ENCODE results near the gene STAU1. TPM values are rescaled to one million over a fixed set of nuclear protein-coding genes. Genes with fewer than 3 reads are reported as not detected.
A peak's percentile ranks its signal among the peaks of the same experiment; 100 is the strongest.

Gene STAU1
- total and polyA plus RNA-seq, 2 of the 13 experiments (the other 11 are each of a cell fraction or from before 2014, with no cell fraction given): 119 to 133 TPM

DNA sequence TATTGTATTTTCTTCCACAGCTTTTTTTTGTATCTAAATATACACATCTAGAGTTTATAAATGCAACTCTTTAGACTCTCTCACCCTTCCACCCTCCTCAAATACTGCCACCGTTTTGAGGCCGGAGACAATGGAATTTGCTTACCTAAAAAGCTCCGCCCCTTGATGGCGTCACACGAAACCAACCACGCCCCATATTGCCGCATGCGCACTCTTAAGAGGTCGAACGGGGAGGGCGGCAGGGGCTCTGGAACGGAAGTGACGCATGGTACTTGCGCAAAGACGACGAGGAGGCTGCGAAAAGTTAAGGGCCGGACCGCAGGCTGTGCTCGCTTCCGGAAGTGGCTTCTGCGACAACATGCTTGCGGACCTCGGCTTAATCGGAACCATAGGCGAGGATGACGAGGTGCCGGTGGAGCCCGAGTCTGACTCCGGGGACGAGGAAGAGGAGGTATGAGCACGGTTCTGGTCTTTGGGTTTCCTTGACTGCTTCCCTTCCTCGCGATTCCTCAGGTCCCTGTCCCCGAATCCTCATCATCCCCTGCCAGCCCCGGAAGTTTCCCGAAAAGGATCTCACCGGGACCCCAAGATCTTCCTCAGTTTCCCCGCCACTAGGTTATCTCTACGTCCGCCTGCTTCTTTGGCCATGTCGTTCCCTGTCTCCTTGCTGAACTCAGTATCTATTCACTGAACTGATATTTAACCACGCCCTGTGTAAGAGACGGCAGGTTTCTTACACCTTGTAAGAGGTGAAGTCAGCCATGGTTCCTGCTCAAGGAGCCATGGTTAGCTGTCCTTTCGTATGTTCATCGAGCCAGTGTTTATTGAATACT, 31.2 kb upstream of the STAU1 start, which contains the start of gene DDX27 (continued):
- TF ChIP-seq, protein P1, sequence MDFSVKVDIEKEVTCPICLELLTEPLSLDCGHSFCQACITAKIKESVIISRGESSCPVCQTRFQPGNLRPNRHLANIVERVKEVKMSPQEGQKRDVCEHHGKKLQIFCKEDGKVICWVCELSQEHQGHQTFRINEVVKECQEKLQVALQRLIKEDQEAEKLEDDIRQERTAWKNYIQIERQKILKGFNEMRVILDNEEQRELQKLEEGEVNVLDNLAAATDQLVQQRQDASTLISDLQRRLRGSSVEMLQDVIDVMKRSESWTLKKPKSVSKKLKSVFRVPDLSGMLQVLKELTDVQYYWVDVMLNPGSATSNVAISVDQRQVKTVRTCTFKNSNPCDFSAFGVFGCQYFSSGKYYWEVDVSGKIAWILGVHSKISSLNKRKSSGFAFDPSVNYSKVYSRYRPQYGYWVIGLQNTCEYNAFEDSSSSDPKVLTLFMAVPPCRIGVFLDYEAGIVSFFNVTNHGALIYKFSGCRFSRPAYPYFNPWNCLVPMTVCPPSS (IDR thresholded peaks at IDR 0.05): no peak
- TF ChIP-seq FOXA1 (IDR thresholded peaks at IDR 0.05) (no peak), FOXA1 (CRISPR knock-in tag; IDR thresholded peaks at IDR 0.05) (peak; percentile 69), NR2C2 (CRISPR knock-in tag; IDR thresholded peaks at IDR 0.05; ENCODE audit: borderline replicate concordance) (peak; percentile 83; the same call in 1 of the 2 replicates), ZNF746 (CRISPR knock-in tag; IDR thresholded peaks at IDR 0.05) (peak; percentile 64; the same call in 1 of the 2 replicates), ZMYM4 (CRISPR knock-in tag; IDR thresholded peaks at IDR 0.05) (peak; percentile 92), ZBTB7A (CRISPR knock-in tag; IDR thresholded peaks at IDR 0.05) (no peak; the same call in none of the 2 replicates), NFE2L1 (CRISPR knock-in tag; IDR thresholded peaks at IDR 0.05; ENCODE audit: borderline replicate concordance) (no peak), PRPF4 (IDR thresholded peaks at IDR 0.05; ENCODE audit: low read depth, low read length, poor library complexity, severe bottlenecking) (no peak), ZNF652 (CRISPR knock-in tag; IDR thresholded peaks at IDR 0.05; ENCODE audit: borderline replicate concordance, low read depth) (peak; percentile 21; the same call in 1 of the 2 replicates), THYN1 (CRISPR knock-in tag; IDR thresholded peaks at IDR 0.05; ENCODE audit: borderline replicate concordance, low read depth) (no peak), GPN1 (CRISPR knock-in tag; IDR thresholded peaks at IDR 0.05; ENCODE audit: borderline replicate concordance) (no peak), HDAC2 (CRISPR knock-in tag; IDR thresholded peaks at IDR 0.05) (peak; percentile 92), ZNF318 (CRISPR knock-in tag; IDR thresholded peaks at IDR 0.05) (peak; percentile 53), HMG20A (CRISPR knock-in tag; IDR thresholded peaks at IDR 0.05; ENCODE audit: borderline replicate concordance) (0 out of 2 replicates have a peak, but pooled peaks have one; percentile 22), ZNF629 (CRISPR knock-in tag; conservative IDR thresholded peaks at IDR 0.05) (no peak), ZNF773 (CRISPR knock-in tag; IDR thresholded peaks at IDR 0.05; ENCODE audit: borderline replicate concordance) (peak; percentile 93; the same call in 1 of the 2 replicates), SMARCC2 (IDR thresholded peaks at IDR 0.05) (no peak), JUNB (CRISPR knock-in tag; IDR thresholded peaks at IDR 0.05; ENCODE audit: borderline replicate concordance) (peak; percentile 63; the same call in 1 of the 2 replicates)
- TF ChIP-seq, protein P2, sequence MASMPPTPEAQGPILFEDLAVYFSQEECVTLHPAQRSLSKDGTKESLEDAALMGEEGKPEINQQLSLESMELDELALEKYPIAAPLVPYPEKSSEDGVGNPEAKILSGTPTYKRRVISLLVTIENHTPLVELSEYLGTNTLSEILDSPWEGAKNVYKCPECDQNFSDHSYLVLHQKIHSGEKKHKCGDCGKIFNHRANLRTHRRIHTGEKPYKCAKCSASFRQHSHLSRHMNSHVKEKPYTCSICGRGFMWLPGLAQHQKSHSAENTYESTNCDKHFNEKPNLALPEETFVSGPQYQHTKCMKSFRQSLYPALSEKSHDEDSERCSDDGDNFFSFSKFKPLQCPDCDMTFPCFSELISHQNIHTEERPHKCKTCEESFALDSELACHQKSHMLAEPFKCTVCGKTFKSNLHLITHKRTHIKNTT (CRISPR knock-in tag; IDR thresholded peaks at IDR 0.05): no peak
